Measurements from ENCODE around the gene STK32C. TPM values are rescaled to one million over a fixed set of nuclear protein-coding genes. Genes with fewer than 3 reads are reported as not detected.

Gene STK32C
- total RNA-seq, 4 donors from 2014 or later, result 3.7 to 13.9 (median 6.7) TPM

DNA sequence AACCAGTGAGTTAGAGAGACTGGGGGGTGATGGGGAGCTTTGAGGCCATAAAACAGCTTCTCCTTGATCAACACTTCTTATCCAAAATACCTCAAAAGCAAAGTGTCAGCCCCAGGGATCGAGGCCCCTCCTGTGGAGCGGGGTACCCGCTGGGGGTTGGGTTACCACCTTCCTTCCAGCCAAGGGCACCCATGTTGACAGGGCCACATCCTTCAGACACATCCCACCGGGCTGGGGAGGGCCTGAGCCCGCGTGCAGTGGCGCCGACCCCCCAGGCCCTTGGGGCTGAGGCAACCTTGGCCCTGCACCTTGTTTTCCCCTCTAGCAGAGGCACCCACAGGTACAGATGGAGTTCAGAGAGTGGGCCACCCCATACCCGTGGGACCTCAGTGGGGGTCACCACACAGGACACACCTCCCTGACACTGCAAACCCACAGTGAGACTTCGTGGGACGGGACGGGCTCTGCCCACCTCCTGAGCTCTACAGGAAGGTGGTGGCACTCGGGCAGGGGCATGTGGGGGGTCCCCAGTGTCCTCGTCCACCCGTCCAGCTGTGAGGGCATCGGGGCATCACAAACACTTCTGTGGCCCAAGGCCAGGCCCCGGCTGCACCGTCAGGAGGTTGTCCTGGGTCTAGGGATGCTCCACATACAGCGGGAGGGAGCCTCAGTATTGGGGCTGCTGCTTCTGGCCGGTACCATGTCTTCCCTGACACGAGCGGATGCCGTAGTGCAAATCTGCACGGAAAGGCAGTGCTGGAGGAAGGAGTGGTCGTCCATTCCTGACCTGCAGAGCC lies 110.3 kb downstream of the STK32C start:
- no peaks in the 10 kb centered on the region for H3K9me3 ChIP-seq
- no peak for ATAC-seq
- intact Hi-C loops (cut with DNase I; ENCODE audit: low total_unique reads), result no loop called here

DNA sequence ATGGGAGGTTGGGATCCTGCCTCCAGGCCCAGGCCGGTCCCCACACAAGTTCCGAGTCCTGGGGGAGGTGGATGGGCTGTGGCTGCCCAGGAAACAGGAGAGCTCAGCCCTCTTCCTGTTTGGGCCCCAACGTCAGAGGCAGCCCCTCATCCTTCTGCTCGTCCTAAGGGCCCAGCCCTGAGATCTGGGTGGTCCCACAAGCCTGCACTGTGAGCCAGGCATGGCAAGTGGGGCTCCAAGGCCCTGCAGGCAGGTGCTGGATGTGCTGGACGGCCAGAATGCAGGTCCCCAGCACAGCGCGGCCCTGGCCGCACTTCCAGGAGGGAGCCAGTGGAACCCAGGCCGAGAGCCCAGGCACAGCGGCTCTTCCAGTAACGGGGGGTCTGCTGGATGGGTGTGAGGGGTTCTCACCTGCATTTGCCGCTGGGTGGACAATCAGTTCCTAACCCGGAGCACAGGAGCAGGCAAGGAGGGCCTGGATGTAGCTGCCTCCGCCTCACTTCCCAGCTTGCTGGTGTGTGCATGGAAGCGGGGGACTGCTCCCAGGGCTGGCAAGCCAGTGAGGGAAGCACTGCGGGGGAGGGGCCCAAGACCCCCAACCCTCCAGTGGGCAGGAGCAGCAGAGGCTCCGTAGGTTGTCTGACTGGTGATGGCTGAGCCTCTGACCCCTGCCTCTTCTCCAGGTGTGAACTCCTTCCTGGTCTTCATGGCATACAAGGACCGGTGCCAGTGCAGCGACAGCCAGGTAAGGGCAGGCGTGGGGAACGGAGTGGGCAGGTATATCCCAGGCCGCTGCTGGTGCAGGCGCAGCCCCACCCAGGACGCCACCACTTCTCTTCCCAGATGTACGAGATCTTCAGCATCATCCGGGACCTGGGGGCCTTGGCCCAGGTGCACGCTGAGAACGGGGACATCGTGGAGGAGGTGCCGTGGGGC lies 111.3 kb downstream of the STK32C start:
- no peak for ATAC-seq
- no peak for DNase-seq
- Histone ChIP-seq H3K4me1 (no peaks in the 10 kb centered on the region), H3K36me3 (no peaks in the 10 kb centered on the region), H3K4me3 (no peak overlapping the region), H3K9me3 (no peaks in the 10 kb centered on the region), H3K27ac (no peak overlapping the region), H3K27me3 (no peaks in the 10 kb centered on the region)
- intact Hi-C loops (cut with DNase I; ENCODE audit: low total_unique reads), result no loop called here
- TF ChIP-seq POLR2A (IDR thresholded peaks at IDR 0.05), result no peak
- TF ChIP-seq CTCF (IDR thresholded peaks at IDR 0.05 in 4 of 5, conservative IDR thresholded peaks at IDR 0.05 in 1 of 5), result no peak
- in situ Hi-C loops (cut with MboI; ENCODE audit: low sequenced_read_pairs in 4 of 4), result no loop called here

More for the DNA sequence above, 110.3 kb downstream of the STK32C start:
- no peaks in the 10 kb centered on the region for H3K4me1 ChIP-seq
- H3K36me3 ChIP-seq, result no peaks in the 10 kb centered on the region
- H3K4me3 ChIP-seq, result no peak overlapping the region
- H3K27ac ChIP-seq, result no peak overlapping the region
- no peak for DNase-seq
- H3K27me3 ChIP-seq, result no peaks in the 10 kb centered on the region
- in situ Hi-C loops (cut with MboI; ENCODE audit: low sequenced_read_pairs in 4 of 4), result no loop called here
- TF ChIP-seq CTCF (IDR thresholded peaks at IDR 0.05 in 4 of 5, conservative IDR thresholded peaks at IDR 0.05 in 1 of 5) (no peak), POLR2A (IDR thresholded peaks at IDR 0.05) (no peak)

- DNase-seq (no peak), ATAC-seq (no peak)
- no peak overlapping the region for H3K27ac ChIP-seq
- intact Hi-C loops (cut with DNase I; ENCODE audit: low total_unique reads) (no loop called here), in situ Hi-C loops (cut with MboI; ENCODE audit: low sequenced_read_pairs in 4 of 4) (no loop called here)
- H3K4me3 ChIP-seq, result no peak overlapping the region
- no peaks in the 10 kb centered on the region for H3K9me3 ChIP-seq
- no peaks in the 10 kb centered on the region for H3K36me3 ChIP-seq
- no peak for TF ChIP-seq POLR2A (IDR thresholded peaks at IDR 0.05)
- TF ChIP-seq CTCF (IDR thresholded peaks at IDR 0.05 in 4 of 5, conservative IDR thresholded peaks at IDR 0.05 in 1 of 5), result no peak
- H3K27me3 ChIP-seq, result peaks cover 0 to 1% (median 0%) of the 10 kb centered on the region in 3 donors
- H3K4me1 ChIP-seq, result no peaks in the 10 kb centered on the region
These were observed 112.2 kb downstream of the STK32C start for GRCh38 chr10:132195366-132196075.

GRCh38 chr10:132194726-132195125 lies 113.0 kb downstream of the STK32C start:
- Histone ChIP-seq H3K4me3 (no peak overlapping the region), H3K9me3 (no peaks in the 10 kb centered on the region), H3K27ac (no peak overlapping the region), H3K36me3 (no peaks in the 10 kb centered on the region), H3K4me1 (no peaks in the 10 kb centered on the region), H3K27me3 (peaks cover 0 to 6% (median 0%) of the 10 kb centered on the region in 3 donors)
- in situ Hi-C loops (cut with MboI; ENCODE audit: low sequenced_read_pairs in 4 of 4), result no loop called here
- DNase-seq (no peak), ATAC-seq (no peak)
- intact Hi-C loops (cut with DNase I; ENCODE audit: low total_unique reads), result no loop called here
- no peak for TF ChIP-seq CTCF (IDR thresholded peaks at IDR 0.05 in 4 of 5, conservative IDR thresholded peaks at IDR 0.05 in 1 of 5)
- TF ChIP-seq POLR2A (IDR thresholded peaks at IDR 0.05), result no peak

All from gastrocnemius medialis (tissue), 4 donors.